Fibroblast of peridontal ligament (primary cell): ENCODE data around the gene ARMC6.
"Not testable (repeated sequence)": the region's sequence is repeated elsewhere in the genome, so short reads cannot be mapped to it uniquely, and the experiment has no call there.

Source experiments
- DNase-seq: peaks from one replicate; pipeline ENCODE4 v3.0.0-alpha.2; 2010; ENCODE audit errors: extremely low read depth

ARMC6 gene

DNA sequence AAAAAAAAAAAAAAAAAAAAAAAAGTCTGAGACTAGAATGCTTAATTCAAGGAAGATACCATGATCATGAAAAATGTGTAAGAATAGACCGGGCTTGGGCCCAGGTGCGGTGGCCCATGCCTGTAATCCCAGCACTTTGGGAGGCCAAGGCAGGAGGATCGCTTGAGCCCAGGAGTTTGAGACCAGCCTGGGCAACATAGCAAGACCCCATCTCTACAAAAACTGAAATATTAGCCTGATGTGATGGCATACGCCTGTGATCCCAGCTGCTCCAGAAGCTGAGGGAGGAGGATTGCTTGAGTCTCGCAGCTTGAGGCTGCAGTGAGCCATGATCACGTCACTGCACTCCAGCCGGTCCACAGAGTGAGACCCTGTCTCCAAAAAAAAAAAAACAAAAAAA, 73.5 kb downstream of the ARMC6 start:
- DNase-seq = not testable (repeated sequence)

DNA sequence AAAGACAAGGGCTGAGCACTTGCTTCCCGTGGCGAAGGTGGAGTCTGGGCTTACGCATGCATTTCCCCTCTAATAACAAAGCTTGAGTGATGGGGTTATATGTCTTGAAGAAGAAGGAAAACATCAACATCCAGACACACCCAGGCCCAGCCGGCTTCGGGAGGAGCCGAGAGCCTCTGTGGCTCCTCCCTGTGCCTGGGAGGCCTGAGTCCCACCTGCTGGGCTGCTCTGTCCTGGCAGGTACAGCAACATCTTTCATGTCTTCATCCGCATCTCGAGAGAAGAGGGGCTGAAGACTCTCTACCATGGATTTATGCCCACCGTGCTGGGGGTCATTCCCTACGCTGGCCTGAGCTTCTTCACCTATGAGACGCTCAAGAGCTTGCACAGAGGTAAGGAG, 74.3 kb downstream of the ARMC6 start:
- no peak for DNase-seq
